Airway epithelial cell (primary cell): Measurements from ENCODE around the gene RAB1A. TPM values are rescaled to one million over a fixed set of nuclear protein-coding genes. Genes with fewer than 3 reads are reported as not detected.

Experiments used
- total RNA-seq: library from RNA; depleted of rRNA; stranded (reverse); fragments of >200 nt; gene quantifications from 2 replicates; pipeline ENCODE4 v1.2.3, GENCODE V29; 2015

Gene RAB1A
- total RNA-seq: 68.8 and 98.6 TPM in 2 replicates

GRCh38 chr2:65129826-65130663 is at the start of gene RAB1A:
RAB1A (minus strand) TSS chr2:65130106; CDS start chr2:65129915, 191 bp downstream.

GRCh38 chr2:65056215-65057053 is 73.5 kb downstream of the RAB1A start, which contains the start of gene CEP68:
CEP68 (plus strand) TSS chr2:65056416; CDS start chr2:65069445, 13,029 bp downstream.

Other genes starting within 250 kb of the RAB1A start
- 4.2 and 5.6 TPM in 2 replicates for gene SLC1A4, start 140.7 kb downstream of the RAB1A start, total RNA-seq
- gene CEP68, start 73.7 kb downstream of the RAB1A start, total RNA-seq: 5.2 and 6.7 TPM in 2 replicates
- gene ACTR2, start 97.7 kb upstream of the RAB1A start, total RNA-seq: 81.6 and 98.0 TPM in 2 replicates